ENCODE measurements around the gene PGA5. TPM values are rescaled to one million over a fixed set of nuclear protein-coding genes. Genes with fewer than 3 reads are reported as not detected.

PGA5 gene
- total RNA-seq, 1 donor from 2014 or later = 0.79 TPM

GRCh38 chr11:61258546-61258945, 17.6 kb downstream of the PGA5 start:
- TF ChIP-seq CTCF (IDR thresholded peaks at IDR 0.05; ENCODE audit: insufficient read depth, low read depth, low read length) (no peak), EZH2 (IDR thresholded peaks at IDR 0.05; ENCODE audit: insufficient read depth, low read length) (no peak)
- H3K4me1 ChIP-seq (ENCODE audit: insufficient read depth, low read length) = no peaks in the 10 kb centered on the region
- FAIRE-seq = no peak
- H3K36me3 Mint-ChIP-seq (ENCODE audit: low read depth, unreplicated experiment) = peaks cover 13% of the 10 kb centered on the region
- peaks cover under 1% of the 10 kb centered on the region for H3K27me3 ChIP-seq (ENCODE audit: insufficient read depth, low read length)
- no peak for DNase-seq (ENCODE audit: low read depth)
- H3K9ac ChIP-seq (ENCODE audit: low read length) = no peak overlapping the region
- H3K4me1 Mint-ChIP-seq (ENCODE audit: low read depth, unreplicated experiment) = no peaks in the 10 kb centered on the region
- H2AFZ ChIP-seq (ENCODE audit: low read depth, low read length) = no peak overlapping the region
- H3K4me3 ChIP-seq (ENCODE audit: insufficient read depth, low read depth, low read length) = no peak overlapping the region
- no peaks in the 10 kb centered on the region for H4K20me1 ChIP-seq (ENCODE audit: insufficient read depth, low read length)
- no peak overlapping the region for H3K4me2 ChIP-seq (ENCODE audit: low read length)
- no peak overlapping the region for H3K4me3 Mint-ChIP-seq (ENCODE audit: unreplicated experiment)
- peaks cover 5% of the 10 kb centered on the region for H3K27me3 Mint-ChIP-seq (ENCODE audit: low read depth, unreplicated experiment)
- no peaks in the 10 kb centered on the region for H3K36me3 ChIP-seq (ENCODE audit: insufficient read depth, low read length)
- H3K9me3 Mint-ChIP-seq (ENCODE audit: unreplicated experiment) = no peaks in the 10 kb centered on the region
- H3K79me2 ChIP-seq (ENCODE audit: insufficient read depth, low read length) = no peaks in the 10 kb centered on the region
- H3K27ac Mint-ChIP-seq (ENCODE audit: unreplicated experiment) = no peak overlapping the region
- H3K27ac ChIP-seq (ENCODE audit: low read depth, low read length) = no peak overlapping the region
- no peaks in the 10 kb centered on the region for H3K9me3 ChIP-seq (ENCODE audit: insufficient read depth, low read depth, low read length)

GRCh38 chr11:61259363-61259762, 18.4 kb downstream of the PGA5 start:
- Histone ChIP-seq H3K9ac (ENCODE audit: low read length) (no peak overlapping the region), H2AFZ (ENCODE audit: low read depth, low read length) (no peak overlapping the region), H3K4me2 (ENCODE audit: low read length) (no peak overlapping the region), H3K4me3 (ENCODE audit: insufficient read depth, low read depth, low read length) (no peak overlapping the region), H3K4me1 (ENCODE audit: insufficient read depth, low read length) (no peaks in the 10 kb centered on the region), H3K9me3 (ENCODE audit: insufficient read depth, low read depth, low read length) (no peaks in the 10 kb centered on the region), H4K20me1 (ENCODE audit: insufficient read depth, low read length) (no peaks in the 10 kb centered on the region), H3K79me2 (ENCODE audit: insufficient read depth, low read length) (no peaks in the 10 kb centered on the region), H3K27me3 (ENCODE audit: insufficient read depth, low read length) (no peaks in the 10 kb centered on the region), H3K27ac (ENCODE audit: low read depth, low read length) (no peak overlapping the region), H3K36me3 (ENCODE audit: insufficient read depth, low read length) (no peaks in the 10 kb centered on the region)
- DNase-seq (ENCODE audit: low read depth) = no peak
- peaks cover 2% of the 10 kb centered on the region for H3K27me3 Mint-ChIP-seq (ENCODE audit: low read depth, unreplicated experiment)
- TF ChIP-seq EZH2 (IDR thresholded peaks at IDR 0.05; ENCODE audit: insufficient read depth, low read length) (no peak), CTCF (IDR thresholded peaks at IDR 0.05; ENCODE audit: insufficient read depth, low read depth, low read length) (no peak)
- no peaks in the 10 kb centered on the region for H3K4me1 Mint-ChIP-seq (ENCODE audit: low read depth, unreplicated experiment)
- FAIRE-seq = no peak
- H3K36me3 Mint-ChIP-seq (ENCODE audit: low read depth, unreplicated experiment) = peaks cover 13% of the 10 kb centered on the region
- H3K27ac Mint-ChIP-seq (ENCODE audit: unreplicated experiment) = no peak overlapping the region
- no peaks in the 10 kb centered on the region for H3K9me3 Mint-ChIP-seq (ENCODE audit: unreplicated experiment)
- H3K4me3 Mint-ChIP-seq (ENCODE audit: unreplicated experiment) = no peak overlapping the region

GRCh38 chr11:61264371-61264770, 23.4 kb downstream of the PGA5 start:
- Histone ChIP-seq H3K27me3 (ENCODE audit: insufficient read depth, low read length) (no peaks in the 10 kb centered on the region), H3K36me3 (ENCODE audit: insufficient read depth, low read length) (no peaks in the 10 kb centered on the region), H4K20me1 (ENCODE audit: insufficient read depth, low read length) (no peaks in the 10 kb centered on the region), H3K79me2 (ENCODE audit: insufficient read depth, low read length) (no peaks in the 10 kb centered on the region), H3K27ac (ENCODE audit: low read depth, low read length) (no peak overlapping the region), H3K9me3 (ENCODE audit: insufficient read depth, low read depth, low read length) (no peaks in the 10 kb centered on the region), H3K4me3 (ENCODE audit: insufficient read depth, low read depth, low read length) (no peak overlapping the region), H3K9ac (ENCODE audit: low read length) (no peak overlapping the region), H3K4me1 (ENCODE audit: insufficient read depth, low read length) (no peaks in the 10 kb centered on the region), H3K4me2 (ENCODE audit: low read length) (no peak overlapping the region), H2AFZ (ENCODE audit: low read depth, low read length) (no peak overlapping the region)
- Mint-ChIP-seq H3K9me3 (ENCODE audit: unreplicated experiment) (no peaks in the 10 kb centered on the region), H3K36me3 (ENCODE audit: low read depth, unreplicated experiment) (peaks cover 13% of the 10 kb centered on the region), H3K4me3 (ENCODE audit: unreplicated experiment) (no peak overlapping the region), H3K27ac (ENCODE audit: unreplicated experiment) (no peak overlapping the region), H3K4me1 (ENCODE audit: low read depth, unreplicated experiment) (peaks cover 3% of the 10 kb centered on the region), H3K27me3 (ENCODE audit: low read depth, unreplicated experiment) (peaks cover 2% of the 10 kb centered on the region)
- DNase-seq (ENCODE audit: low read depth) (no peak), FAIRE-seq (no peak)
- TF ChIP-seq CTCF (IDR thresholded peaks at IDR 0.05; ENCODE audit: insufficient read depth, low read depth, low read length) (no peak), EZH2 (IDR thresholded peaks at IDR 0.05; ENCODE audit: insufficient read depth, low read length) (no peak)

Data from astrocyte (in vitro differentiated cells and primary cell).